Peyer's patch (tissue), 4 donors: ENCODE measurements around the gene PLB1.

Source experiments
- CTCF ChIP-seq, 6 experiments: fragments of 450-650 bp in 4 of 6; fragments of 200-600 bp in 2 of 6; sonication (generic) in 1 of 6; IDR thresholded peaks; one replicate each; pipeline ENCODE4 v1.5.1; 2017 to 2019; ENCODE audit warnings: antibody characterized with exemption in 6 of 6, mild to moderate bottlenecking in 3 of 6, moderate library complexity in 1 of 6
- POLR2A ChIP-seq, 2 donors: fragments of 450-650 bp; IDR thresholded peaks; one replicate each; pipeline ENCODE4 v1.5.1; 2017; ENCODE audit warnings: antibody characterized with exemption in 2 of 2, mild to moderate bottlenecking in 2 of 2, moderate library complexity in 2 of 2

- TF ChIP-seq POLR2A (IDR thresholded peaks at IDR 0.05) = no peak
- no peak for TF ChIP-seq CTCF (IDR thresholded peaks at IDR 0.05)
Observed at GRCh38 chr2:28557389-28558131, 61.7 kb downstream of the PLB1 start.
